Endodermal cell (in vitro differentiated cells): Measurements from ENCODE around the gene TFR2. TPM values are rescaled to one million over a fixed set of nuclear protein-coding genes. Genes with fewer than 3 reads are reported as not detected.
A peak's percentile ranks its signal among the peaks of the same experiment; 100 is the strongest.

Experiments used
- DNase-seq: peaks from one replicate; pipeline ENCODE4 v3.0.0-alpha.2; 2017
- H3K27ac ChIP-seq: 2 replicates; pipeline ENCODE4 v1.5.1; 2013; ENCODE audit warnings: mild to moderate bottlenecking, low read depth, low read length, moderate library complexity
- H3K27me3 ChIP-seq: 2 replicates; pipeline ENCODE4 v1.6.1; 2013; ENCODE audit warnings: mild to moderate bottlenecking, low read length, moderate library complexity; ENCODE audit not compliant: insufficient read depth, control insufficient read depth, poor library complexity, severe bottlenecking
- H3K36me3 ChIP-seq: 2 replicates; pipeline ENCODE4 v1.7.0; 2013; ENCODE audit warnings: mild to moderate bottlenecking, low read length, moderate library complexity; ENCODE audit not compliant: control insufficient read depth, insufficient read depth
- H3K4me1 ChIP-seq: one replicate; pipeline ENCODE4 v1.7.0; 2013; ENCODE audit warnings: low read length; ENCODE audit not compliant: control insufficient read depth, insufficient read depth
- H3K4me3 ChIP-seq: 2 replicates; pipeline ENCODE4 v1.5.1; 2013; ENCODE audit warnings: mild to moderate bottlenecking, low read length, moderate library complexity
- H3K9ac ChIP-seq: 2 replicates; pipeline ENCODE4 v1.6.1; 2013; ENCODE audit warnings: mild to moderate bottlenecking, low read length, moderate library complexity; ENCODE audit not compliant: poor library complexity, severe bottlenecking; ENCODE audit errors: extremely low read depth
- H3K9me3 ChIP-seq: 2 replicates; pipeline ENCODE4 v1.6.1; 2013; ENCODE audit warnings: mild to moderate bottlenecking, low read length, moderate library complexity; ENCODE audit not compliant: control insufficient read depth
- H3K27ac Mint-ChIP-seq: 2 replicates; pipeline ENCODE4 v1.8.0; 2020; ENCODE audit warnings: mixed read lengths
- H3K27me3 Mint-ChIP-seq: 2 replicates; pipeline ENCODE4 v1.8.0; 2021; ENCODE audit warnings: mild to moderate bottlenecking, mixed read lengths; ENCODE audit not compliant: insufficient read depth
- H3K36me3 Mint-ChIP-seq: 2 replicates; pipeline ENCODE4 v1.8.0; 2020; ENCODE audit warnings: low read depth, mixed read lengths
- H3K4me1 Mint-ChIP-seq: 2 replicates; pipeline ENCODE4 v1.8.0; 2020; ENCODE audit warnings: mixed read lengths
- H3K4me3 Mint-ChIP-seq: 2 replicates; pipeline ENCODE4 v1.8.0; 2020; ENCODE audit warnings: mild to moderate bottlenecking, moderate library complexity, mixed read lengths
- H3K9me3 Mint-ChIP-seq: 2 replicates; pipeline ENCODE4 v1.8.0; 2020; ENCODE audit warnings: mild to moderate bottlenecking, mixed read lengths
- CTCF ChIP-seq: fragments of 200-600 bp; sonication (generic); conservative IDR thresholded peaks from 2 replicates; pipeline ENCODE4 v1.5.0; 2021; ENCODE audit warnings: antibody characterized with exemption, mild to moderate bottlenecking
- WGBS, 2 experiments: methylation state at CpG; one replicate each; pipeline versions ENCODE4 v1.1.5 to v1.1.7; 2013; ENCODE audit warnings: missing lambda C conversion rate in 2 of 2, mixed read lengths in 1 of 2; ENCODE audit not compliant: insufficient coverage in 1 of 2, insufficient read length in 1 of 2; 5-methylcytosine and 5-hydroxymethylcytosine counted together
- total RNA-seq, 2 donors: library from RNA; stranded (reverse); fragmentation: NEBNext Ultra II Directional in 1 of 2; extraction: Animal tissue kit (Norgen Biotek cat#: 25700) in 1 of 2; gene quantifications; 2 replicates in 1 of 2; 3 replicates in 1 of 2; pipeline ENCODE4 v1.2.1, GENCODE V29; 2021

TFR2 gene
- total RNA-seq, 2 donors from 2014 or later, result 1.4 to 2.1 TPM

- WGBS, 2 experiments, result 96% methylated on average over 13 of the region's 13 CpGs; no CpG with 5 or more reads in 1 of the 2 experiments
- peaks cover 31% of the 10 kb centered on the region for H3K36me3 Mint-ChIP-seq
- TF ChIP-seq CTCF, result no peak
- H3K9me3 Mint-ChIP-seq, result no peaks in the 10 kb centered on the region
- Histone ChIP-seq H3K36me3 (peaks cover 52% of the 10 kb centered on the region), H3K27ac (no peak overlapping the region), H3K9me3 (no peaks in the 10 kb centered on the region), H3K4me3 (no peak overlapping the region), H3K4me1 (no peaks in the 10 kb centered on the region), H3K9ac (no peak overlapping the region), H3K27me3 (no peaks in the 10 kb centered on the region)
- no peaks in the 10 kb centered on the region for H3K27me3 Mint-ChIP-seq
- H3K4me3 Mint-ChIP-seq, result no peak overlapping the region
- H3K27ac Mint-ChIP-seq, result no peak overlapping the region
- no peak for DNase-seq
- H3K4me1 Mint-ChIP-seq, result peaks cover 5% of the 10 kb centered on the region
Measured at GRCh38 chr7:100679927-100680575, 38.7 kb upstream of the TFR2 start.

DNA sequence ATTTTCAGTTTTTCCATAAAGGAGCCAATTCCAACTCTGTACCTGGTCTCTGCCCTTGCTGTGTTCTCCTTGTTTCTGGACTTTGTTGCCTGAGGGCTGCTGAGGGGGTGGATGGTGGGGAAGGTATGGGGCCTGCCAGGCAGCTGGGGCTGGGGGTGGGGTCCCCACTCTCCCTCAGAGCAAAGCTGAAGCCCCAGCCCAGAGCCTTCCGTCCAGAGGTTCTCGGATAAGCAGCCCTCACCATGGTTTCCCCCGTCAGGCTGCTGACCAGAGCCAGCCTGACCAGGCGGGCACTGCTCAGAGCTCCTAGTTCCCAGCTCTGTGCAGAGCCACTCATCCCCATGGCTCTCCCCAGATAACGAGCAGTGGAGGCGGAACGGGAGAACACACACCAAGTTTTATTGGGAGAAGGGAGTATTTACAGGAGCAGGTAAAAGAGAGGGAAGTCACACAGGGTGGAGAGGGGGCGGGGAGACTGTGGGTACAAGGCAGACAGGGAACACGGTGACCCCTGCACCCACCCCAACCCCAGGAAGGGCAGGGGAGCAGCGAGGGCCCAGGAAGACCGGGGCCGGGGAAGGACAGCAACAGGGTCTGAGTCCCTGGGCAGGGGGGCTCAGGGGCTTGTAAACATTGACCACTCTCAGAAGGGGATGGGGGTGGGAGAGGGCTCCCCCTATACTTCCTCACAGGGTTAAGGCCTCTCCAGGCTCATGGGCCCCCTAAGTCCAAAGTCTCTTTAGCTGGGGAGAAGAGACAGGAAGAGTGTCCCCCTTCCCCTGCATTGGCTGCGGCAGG is 38.0 kb upstream of the TFR2 start:
- TF ChIP-seq CTCF, result no peak
- Histone ChIP-seq H3K9me3 (no peaks in the 10 kb centered on the region), H3K4me3 (no peak overlapping the region), H3K27ac (peak overlapping the region; percentile 57), H3K36me3 (peaks cover 50% of the 10 kb centered on the region), H3K27me3 (no peaks in the 10 kb centered on the region), H3K9ac (no peak overlapping the region), H3K4me1 (no peaks in the 10 kb centered on the region)
- H3K9me3 Mint-ChIP-seq, result no peaks in the 10 kb centered on the region
- H3K36me3 Mint-ChIP-seq, result peaks cover 30% of the 10 kb centered on the region
- no peak overlapping the region for H3K4me3 Mint-ChIP-seq
- H3K27ac Mint-ChIP-seq, result peak overlapping the region; percentile 81
- 77 to 92% methylated on average over 3 to 13 of the region's 13 CpGs for WGBS, 2 experiments
- H3K27me3 Mint-ChIP-seq, result no peaks in the 10 kb centered on the region
- no peak for DNase-seq
- H3K4me1 Mint-ChIP-seq, result peaks cover 5% of the 10 kb centered on the region

- TF ChIP-seq CTCF, result no peak
- Mint-ChIP-seq H3K27ac (peak overlapping the region; percentile 30), H3K27me3 (no peaks in the 10 kb centered on the region), H3K4me1 (peaks cover 5% of the 10 kb centered on the region), H3K4me3 (no peak overlapping the region), H3K36me3 (peaks cover 30% of the 10 kb centered on the region), H3K9me3 (no peaks in the 10 kb centered on the region)
- Histone ChIP-seq H3K4me1 (no peaks in the 10 kb centered on the region), H3K9ac (no peak overlapping the region), H3K4me3 (no peak overlapping the region), H3K27ac (no peak overlapping the region), H3K9me3 (no peaks in the 10 kb centered on the region), H3K36me3 (peaks cover 50% of the 10 kb centered on the region), H3K27me3 (no peaks in the 10 kb centered on the region)
- WGBS, 2 experiments, result 93 to 95% methylated on average over 29 to 35 of the region's 35 CpGs
- DNase-seq, result no peak
Measured at GRCh38 chr7:100678291-100678984, 37.1 kb upstream of the TFR2 start.
